K562 (cell line): Measurements from ENCODE around the gene CRYBB1. TPM values are rescaled to one million over a fixed set of nuclear protein-coding genes. Genes with fewer than 3 reads are reported as not detected.

Experiments used
- ADNP ChIP-seq: fragments of 200-800 bp; sonication (Bioruptor generic); IDR thresholded peaks from 2 replicates; pipeline ENCODE4 v1.6.1; 2016; ENCODE audit warnings: missing genetic modification characterization, missing compliant biosample characterization
- ARID1B ChIP-seq: fragments of 450-650 bp; IDR thresholded peaks from 2 replicates; pipeline ENCODE4 v1.6.1; 2016; ENCODE audit warnings: antibody characterized with exemption, mild to moderate bottlenecking, inconsistent platforms
- CBX1 ChIP-seq: sonication (generic); IDR thresholded peaks from 2 replicates; pipeline ENCODE4 v1.6.1; 2016; ENCODE audit warnings: antibody characterized with exemption, low read depth, mild to moderate bottlenecking
- ESRRA ChIP-seq: fragments of 450-650 bp; IDR thresholded peaks from 2 replicates; pipeline ENCODE4 v1.6.1; 2014; ENCODE audit warnings: low read depth, mild to moderate bottlenecking, moderate library complexity, borderline replicate concordance
- FOXM1 ChIP-seq, 2 experiments: fragments of 450-650 bp in 1 of 2; sonication (generic) in 1 of 2; formaldehyde crosslinking in 1 of 2; IDR thresholded peaks; 2 replicates each; pipeline versions ENCODE4 v1.6.1 to v1.9.0; 2017 to 2022; ENCODE audit warnings: low read depth in 2 of 2, mild to moderate bottlenecking in 2 of 2, missing genetic modification reagents in 1 of 2, moderate library complexity in 1 of 2
- GABPA ChIP-seq: fragments of 200-800 bp; sonication (Bioruptor generic); conservative IDR thresholded peaks from 2 replicates; pipeline ENCODE4 v1.6.1; 2016; ENCODE audit warnings: low read depth, missing genetic modification characterization, missing compliant biosample characterization
- GATAD2A ChIP-seq: fragments of 450-650 bp; IDR thresholded peaks from 2 replicates; pipeline ENCODE4 v1.6.1; 2017
- HDAC2 ChIP-seq: fragments of 450-650 bp; IDR thresholded peaks from 2 replicates; pipeline ENCODE4 v1.6.1; 2016; ENCODE audit warnings: mild to moderate bottlenecking
- HDGF ChIP-seq: fragments of 450-650 bp; IDR thresholded peaks from 2 replicates; pipeline ENCODE4 v1.6.1; 2016
- LCOR ChIP-seq: sonication (generic); formaldehyde crosslinking; IDR thresholded peaks from 2 replicates; pipeline ENCODE4 v1.8.0; 2022; ENCODE audit warnings: mild to moderate bottlenecking, missing genetic modification reagents
- NR4A1 ChIP-seq, 2 experiments: fragments of 250-450 bp in 1 of 2; fragments of 450-650 bp in 1 of 2; sonication (Bioruptor Pico) in 1 of 2; IDR thresholded peaks; 2 replicates each; pipeline versions ENCODE4 v1.4.0 to v1.6.1; 2016 to 2020; ENCODE audit warnings: mild to moderate bottlenecking in 2 of 2, missing compliant biosample characterization in 1 of 2, missing genetic modification characterization in 1 of 2, moderate library complexity in 1 of 2
- POLR2AphosphoS2 ChIP-seq: IDR thresholded peaks from 2 replicates; pipeline ENCODE4 v1.6.1; 2012; ENCODE audit warnings: low read length, improper control_type of control experiment
- PTBP1 ChIP-seq: fragments of 200-400 bp; formaldehyde crosslinking; IDR thresholded peaks from 2 replicates; pipeline ENCODE4 v1.6.1; 2017; ENCODE audit warnings: low read depth, low read length
- SMARCA4 ChIP-seq: fragments of 450-650 bp; IDR thresholded peaks from 2 replicates; pipeline ENCODE4 v1.6.1; 2016
- SRSF3 ChIP-seq: fragments of 200-400 bp; formaldehyde crosslinking; IDR thresholded peaks from 2 replicates; pipeline ENCODE4 v1.6.1; 2016; ENCODE audit warnings: mild to moderate bottlenecking, low read length, moderate library complexity; ENCODE audit not compliant: insufficient read depth
- STAT5B ChIP-seq: fragments of 250-450 bp; sonication (Bioruptor Pico); IDR thresholded peaks from 2 replicates; pipeline ENCODE4 v1.8.0; 2021; ENCODE audit warnings: mild to moderate bottlenecking, inconsistent platforms
- ZBED1 ChIP-seq: IDR thresholded peaks from 2 replicates; pipeline ENCODE4 v1.6.1; 2014
- ZNF133 ChIP-seq: fragments of 250-450 bp; sonication (Bioruptor Pico); IDR thresholded peaks from 2 replicates; pipeline ENCODE4 v1.4.0; 2020; ENCODE audit warnings: mild to moderate bottlenecking
- ZNF143 ChIP-seq: sonication (generic); formaldehyde crosslinking; IDR thresholded peaks from 2 replicates; pipeline ENCODE4 v1.9.0; 2022; ENCODE audit warnings: mild to moderate bottlenecking, missing genetic modification reagents
- ZNF695 ChIP-seq: fragments of 450-650 bp; formaldehyde crosslinking; IDR thresholded peaks from 2 replicates; pipeline ENCODE4 v1.4.0; 2020; ENCODE audit warnings: mild to moderate bottlenecking, moderate library complexity
- ZNF707 ChIP-seq: fragments of 250-450 bp; sonication (Bioruptor Pico); conservative IDR thresholded peaks from 2 replicates; pipeline ENCODE4 v1.8.0; 2022; ENCODE audit warnings: inconsistent platforms, mild to moderate bottlenecking, moderate library complexity
- ZNF830 ChIP-seq: fragments of 250-450 bp; sonication (Bioruptor Pico); IDR thresholded peaks from 2 replicates; pipeline ENCODE4 v1.5.0; 2021; ENCODE audit warnings: mild to moderate bottlenecking
- polyA plus RNA-seq, 8 experiments: library from polyadenylated mRNA; depleted of rRNA in 4 of 8; stranded (reverse) in 5 of 8; unstranded in 3 of 8; fragments of >200 nt; fragmentation: Nextera tagmentation in 2 of 8; fragmentation: Illumina TruSeq in 1 of 8; extraction: Ambion mirVana in 2 of 8; extraction: Trizol in 1 of 8; gene quantifications; 2 replicates each; pipeline versions ENCODE4 v1.2.1 to v1.2.3, GENCODE V29; 2011 to 2014; ENCODE audit warnings: inconsistent platforms in 1 of 8, missing spikeins in 1 of 8
- total RNA-seq, 7 experiments: library from RNA; depleted of rRNA in 6 of 7; stranded (reverse); fragments of >200 nt in 6 of 7; fragmentation: Illumina TruSeq in 2 of 7; extraction: Trizol in 2 of 7; gene quantifications; 2 replicates each; pipeline versions ENCODE4 v1.2.1 to v1.2.3, GENCODE V29; 2011 to 2021; ENCODE audit warnings: low replicate concordance in 1 of 7
- TF ChIP-seq, protein P1 (sequence below): fragments of 250-450 bp; sonication (Bioruptor Pico); IDR thresholded peaks from 2 replicates; pipeline ENCODE4 v1.5.0; 2020; ENCODE audit warnings: mild to moderate bottlenecking, borderline replicate concordance
- TF ChIP-seq, protein P2 (sequence below): fragments of 450-650 bp; IDR thresholded peaks from 2 replicates; pipeline ENCODE4 v1.6.1; 2018; ENCODE audit not compliant: partially characterized antibody
- TF ChIP-seq, protein P3 (sequence below): fragments of 250-450 bp; sonication (Bioruptor Pico); IDR thresholded peaks from 2 replicates; pipeline ENCODE4 v1.4.0; 2020; ENCODE audit warnings: borderline replicate concordance

Gene CRYBB1
- total and polyA plus RNA-seq, 9 of the 15 experiments (the other 6 are each of a cell fraction or from before 2014, with no cell fraction given) = 0.16 to 0.45 (median 0.33) TPM; not detected in 2

DNA sequence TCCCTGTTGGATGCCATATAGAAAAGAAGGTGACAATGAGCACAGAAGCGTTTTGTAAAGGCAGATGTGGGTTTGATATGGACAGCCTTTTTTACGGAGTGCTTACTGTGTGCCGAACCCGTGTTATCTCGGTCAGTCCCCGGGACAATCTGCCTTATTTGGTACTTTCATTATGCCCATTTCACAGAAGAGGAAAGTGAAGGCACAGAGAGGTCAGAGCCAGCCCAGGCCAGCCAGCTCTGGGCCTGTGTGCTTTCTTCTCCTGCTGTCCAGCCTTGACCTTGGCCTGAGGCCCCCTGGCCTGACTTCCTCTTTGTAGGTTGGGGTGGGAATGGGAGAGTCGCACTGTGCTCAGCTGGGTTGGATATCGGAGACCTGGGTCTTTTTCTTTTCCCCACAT lies 628 bp upstream of the CRYBB1 start (continued):
- TF ChIP-seq ZNF133 (CRISPR knock-in tag) (no peak), POLR2AphosphoS2 (no peak), LCOR (CRISPR knock-in tag) (no peak), FOXM1 (IDR thresholded peaks at IDR 0.05; ENCODE audit: low read depth) (no peak), FOXM1 (CRISPR knock-in tag; IDR thresholded peaks at IDR 0.05; ENCODE audit: low read depth) (no peak), ESRRA (peak; percentile 99), HDAC2 (peak; percentile 93), ZNF830 (no peak), CBX1 (peak; percentile 89; the same call in 1 of the 2 replicates), GABPA (tag) (0 out of 2 replicates have a peak, but pooled peaks have one; percentile 0), ZBED1 (no peak), ZNF707 (no peak), SMARCA4 (no peak), GATAD2A (no peak), ADNP (peak; percentile 87), HDGF (peak; percentile 48; the same call in 1 of the 2 replicates), PTBP1 (peak; percentile 94), ARID1B (no peak), ZNF695 (CRISPR knock-in tag) (no peak), NR4A1 (CRISPR knock-in tag; IDR thresholded peaks at IDR 0.05) (no peak), NR4A1 (tag; IDR thresholded peaks at IDR 0.05) (no peak), ZNF143 (CRISPR knock-in tag) (no peak), SRSF3 (no peak), STAT5B (no peak)
- TF ChIP-seq, protein P1, sequence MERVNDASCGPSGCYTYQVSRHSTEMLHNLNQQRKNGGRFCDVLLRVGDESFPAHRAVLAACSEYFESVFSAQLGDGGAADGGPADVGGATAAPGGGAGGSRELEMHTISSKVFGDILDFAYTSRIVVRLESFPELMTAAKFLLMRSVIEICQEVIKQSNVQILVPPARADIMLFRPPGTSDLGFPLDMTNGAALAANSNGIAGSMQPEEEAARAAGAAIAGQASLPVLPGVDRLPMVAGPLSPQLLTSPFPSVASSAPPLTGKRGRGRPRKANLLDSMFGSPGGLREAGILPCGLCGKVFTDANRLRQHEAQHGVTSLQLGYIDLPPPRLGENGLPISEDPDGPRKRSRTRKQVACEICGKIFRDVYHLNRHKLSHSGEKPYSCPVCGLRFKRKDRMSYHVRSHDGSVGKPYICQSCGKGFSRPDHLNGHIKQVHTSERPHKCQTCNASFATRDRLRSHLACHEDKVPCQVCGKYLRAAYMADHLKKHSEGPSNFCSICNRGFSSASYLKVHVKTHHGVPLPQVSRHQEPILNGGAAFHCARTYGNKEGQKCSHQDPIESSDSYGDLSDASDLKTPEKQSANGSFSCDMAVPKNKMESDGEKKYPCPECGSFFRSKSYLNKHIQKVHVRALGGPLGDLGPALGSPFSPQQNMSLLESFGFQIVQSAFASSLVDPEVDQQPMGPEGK (CRISPR knock-in tag) = no peak
- TF ChIP-seq, protein P2, sequence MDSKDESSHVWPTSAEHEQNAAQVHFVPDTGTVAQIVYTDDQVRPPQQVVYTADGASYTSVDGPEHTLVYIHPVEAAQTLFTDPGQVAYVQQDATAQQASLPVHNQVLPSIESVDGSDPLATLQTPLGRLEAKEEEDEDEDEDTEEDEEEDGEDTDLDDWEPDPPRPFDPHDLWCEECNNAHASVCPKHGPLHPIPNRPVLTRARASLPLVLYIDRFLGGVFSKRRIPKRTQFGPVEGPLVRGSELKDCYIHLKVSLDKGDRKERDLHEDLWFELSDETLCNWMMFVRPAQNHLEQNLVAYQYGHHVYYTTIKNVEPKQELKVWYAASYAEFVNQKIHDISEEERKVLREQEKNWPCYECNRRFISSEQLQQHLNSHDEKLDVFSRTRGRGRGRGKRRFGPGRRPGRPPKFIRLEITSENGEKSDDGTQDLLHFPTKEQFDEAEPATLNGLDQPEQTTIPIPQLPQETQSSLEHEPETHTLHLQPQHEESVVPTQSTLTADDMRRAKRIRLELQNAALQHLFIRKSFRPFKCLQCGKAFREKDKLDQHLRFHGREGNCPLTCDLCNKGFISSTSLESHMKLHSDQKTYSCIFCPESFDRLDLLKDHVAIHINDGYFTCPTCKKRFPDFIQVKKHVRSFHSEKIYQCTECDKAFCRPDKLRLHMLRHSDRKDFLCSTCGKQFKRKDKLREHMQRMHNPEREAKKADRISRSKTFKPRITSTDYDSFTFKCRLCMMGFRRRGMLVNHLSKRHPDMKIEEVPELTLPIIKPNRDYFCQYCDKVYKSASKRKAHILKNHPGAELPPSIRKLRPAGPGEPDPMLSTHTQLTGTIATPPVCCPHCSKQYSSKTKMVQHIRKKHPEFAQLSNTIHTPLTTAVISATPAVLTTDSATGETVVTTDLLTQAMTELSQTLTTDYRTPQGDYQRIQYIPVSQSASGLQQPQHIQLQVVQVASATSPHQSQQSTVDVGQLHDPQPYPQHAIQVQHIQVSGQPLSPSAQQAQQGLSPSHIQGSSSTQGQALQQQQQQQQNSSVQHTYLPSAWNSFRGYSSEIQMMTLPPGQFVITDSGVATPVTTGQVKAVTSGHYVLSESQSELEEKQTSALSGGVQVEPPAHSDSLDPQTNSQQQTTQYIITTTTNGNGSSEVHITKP = no peak
- TF ChIP-seq, protein P3, sequence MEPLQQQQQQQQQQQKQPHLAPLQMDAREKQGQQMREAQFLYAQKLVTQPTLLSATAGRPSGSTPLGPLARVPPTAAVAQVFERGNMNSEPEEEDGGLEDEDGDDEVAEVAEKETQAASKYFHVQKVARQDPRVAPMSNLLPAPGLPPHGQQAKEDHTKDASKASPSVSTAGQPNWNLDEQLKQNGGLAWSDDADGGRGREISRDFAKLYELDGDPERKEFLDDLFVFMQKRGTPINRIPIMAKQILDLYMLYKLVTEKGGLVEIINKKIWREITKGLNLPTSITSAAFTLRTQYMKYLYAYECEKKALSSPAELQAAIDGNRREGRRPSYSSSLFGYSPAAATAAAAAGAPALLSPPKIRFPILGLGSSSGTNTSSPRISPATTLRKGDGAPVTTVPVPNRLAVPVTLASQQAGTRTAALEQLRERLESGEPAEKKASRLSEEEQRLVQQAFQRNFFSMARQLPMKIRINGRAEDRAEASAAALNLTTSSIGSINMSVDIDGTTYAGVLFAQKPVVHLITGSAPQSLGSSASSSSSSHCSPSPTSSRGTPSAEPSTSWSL = no peak
